Measurements from ENCODE around the gene SRA1.
"Not testable (repeated sequence)": the region's sequence is repeated elsewhere in the genome, so short reads cannot be mapped to it uniquely, and the experiment has no call there.

SRA1 gene

DNA sequence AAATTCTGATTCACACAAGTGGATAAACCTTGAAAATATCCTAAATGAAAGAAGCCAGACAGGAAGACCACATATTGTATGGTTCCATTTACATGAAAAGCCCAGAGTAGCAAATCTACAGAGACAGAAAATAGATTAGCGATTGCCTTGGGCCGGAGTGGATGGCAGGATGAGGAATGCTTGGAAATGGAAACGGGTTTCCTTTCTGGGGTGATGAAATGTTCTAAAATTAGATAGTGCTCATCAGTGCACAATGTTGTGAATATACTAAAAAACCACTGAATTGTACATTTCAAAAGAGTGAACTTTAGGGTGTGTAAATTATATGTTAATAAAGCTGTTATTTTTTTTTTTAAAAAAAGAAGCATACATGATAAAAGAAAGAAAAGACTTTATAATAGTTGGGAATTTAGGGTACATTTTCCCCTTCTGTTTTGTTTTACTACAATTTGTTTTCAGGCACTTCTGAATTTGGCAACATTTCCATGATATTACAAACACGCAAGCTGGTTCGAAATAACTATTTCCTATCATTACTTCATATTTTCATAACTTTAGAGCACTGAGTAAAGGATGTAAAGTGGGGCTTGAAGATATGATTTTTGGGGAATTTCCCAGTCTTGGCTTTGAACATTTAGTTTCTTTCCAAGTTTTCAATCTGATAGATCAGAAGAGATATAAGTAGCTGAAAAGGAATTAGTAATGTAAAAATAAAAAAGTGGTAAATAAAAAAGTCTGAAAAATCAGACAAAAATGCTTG lies 31.2 kb upstream of the SRA1 start:
- CTCF ChIA-PET: interaction anchor here (1.0 kb wide), 1 partner anchor 8 kb away, joined by 3 read pairs; no protein-coding TSS in a partner anchor
- TF ChIP-seq, protein P1, sequence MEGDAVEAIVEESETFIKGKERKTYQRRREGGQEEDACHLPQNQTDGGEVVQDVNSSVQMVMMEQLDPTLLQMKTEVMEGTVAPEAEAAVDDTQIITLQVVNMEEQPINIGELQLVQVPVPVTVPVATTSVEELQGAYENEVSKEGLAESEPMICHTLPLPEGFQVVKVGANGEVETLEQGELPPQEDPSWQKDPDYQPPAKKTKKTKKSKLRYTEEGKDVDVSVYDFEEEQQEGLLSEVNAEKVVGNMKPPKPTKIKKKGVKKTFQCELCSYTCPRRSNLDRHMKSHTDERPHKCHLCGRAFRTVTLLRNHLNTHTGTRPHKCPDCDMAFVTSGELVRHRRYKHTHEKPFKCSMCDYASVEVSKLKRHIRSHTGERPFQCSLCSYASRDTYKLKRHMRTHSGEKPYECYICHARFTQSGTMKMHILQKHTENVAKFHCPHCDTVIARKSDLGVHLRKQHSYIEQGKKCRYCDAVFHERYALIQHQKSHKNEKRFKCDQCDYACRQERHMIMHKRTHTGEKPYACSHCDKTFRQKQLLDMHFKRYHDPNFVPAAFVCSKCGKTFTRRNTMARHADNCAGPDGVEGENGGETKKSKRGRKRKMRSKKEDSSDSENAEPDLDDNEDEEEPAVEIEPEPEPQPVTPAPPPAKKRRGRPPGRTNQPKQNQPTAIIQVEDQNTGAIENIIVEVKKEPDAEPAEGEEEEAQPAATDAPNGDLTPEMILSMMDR (IDR thresholded peaks at IDR 0.05; ENCODE audit: control extremely low read depth, extremely low read depth, low read depth, missing control alignments): no peak

DNA sequence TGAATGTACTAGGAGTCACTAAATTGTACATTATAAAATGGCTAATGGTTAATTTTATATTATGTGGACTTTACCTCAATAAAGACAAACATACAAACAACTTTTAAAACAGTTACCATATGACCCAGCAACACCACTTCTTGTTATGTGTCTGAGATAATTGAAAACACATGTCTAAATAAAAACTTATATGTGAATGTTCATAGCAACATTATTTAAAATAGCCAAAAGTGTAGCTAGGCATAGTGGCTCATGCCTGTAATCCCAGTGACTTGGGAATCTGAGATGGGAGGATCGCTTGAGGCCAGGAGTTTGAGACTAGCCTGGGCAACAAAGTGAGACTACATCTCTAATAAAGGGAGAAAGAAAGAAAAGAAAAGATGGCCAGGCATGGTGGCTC lies 30.2 kb upstream of the SRA1 start:
- POLR2A ChIA-PET: no interaction called here
- CTCF ChIA-PET: no interaction called here
- DNase-seq (ENCODE audit: extremely low spot score): no peak
- TF ChIP-seq, protein P1 (IDR thresholded peaks at IDR 0.05; ENCODE audit: control extremely low read depth, extremely low read depth, low read depth, missing control alignments): no peak

More for the DNA sequence above, 31.2 kb upstream of the SRA1 start:
- no peak for DNase-seq (ENCODE audit: extremely low spot score)
- POLR2A ChIA-PET: no interaction called here

DNA sequence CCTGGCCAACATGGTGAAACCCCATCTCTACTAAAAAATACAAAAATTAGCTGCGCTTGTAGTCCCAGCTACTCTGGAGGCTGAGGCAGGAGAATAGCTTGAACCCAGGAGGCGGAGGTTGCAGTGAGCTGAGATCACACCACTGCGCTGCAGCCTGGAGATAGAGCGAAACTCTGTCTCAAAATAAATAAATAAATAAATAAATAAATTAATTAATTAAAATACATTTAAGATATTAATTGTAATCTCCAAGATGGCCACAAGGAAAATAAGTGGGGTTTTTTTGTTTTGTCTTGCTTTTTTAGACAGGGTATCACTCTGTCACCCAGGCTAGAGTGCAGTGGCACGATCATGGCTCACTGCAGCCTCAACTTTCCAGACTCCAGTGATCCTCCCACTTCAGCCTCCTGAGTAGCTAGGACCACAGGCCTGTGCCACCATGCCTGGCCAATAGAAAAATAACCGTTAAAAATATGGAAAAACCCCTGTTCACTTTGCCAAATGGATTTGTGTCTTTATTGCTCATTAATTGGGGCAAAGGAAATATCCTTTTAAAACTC lies 22.0 kb upstream of the SRA1 start:
- DNase-seq (ENCODE audit: extremely low spot score); POLR2A ChIA-PET: not testable (repeated sequence)
- CTCF ChIA-PET: interaction anchor here (1.0 kb wide), 1 partner anchor 10 kb away, joined by 3 read pairs; no protein-coding TSS in a partner anchor

DNA sequence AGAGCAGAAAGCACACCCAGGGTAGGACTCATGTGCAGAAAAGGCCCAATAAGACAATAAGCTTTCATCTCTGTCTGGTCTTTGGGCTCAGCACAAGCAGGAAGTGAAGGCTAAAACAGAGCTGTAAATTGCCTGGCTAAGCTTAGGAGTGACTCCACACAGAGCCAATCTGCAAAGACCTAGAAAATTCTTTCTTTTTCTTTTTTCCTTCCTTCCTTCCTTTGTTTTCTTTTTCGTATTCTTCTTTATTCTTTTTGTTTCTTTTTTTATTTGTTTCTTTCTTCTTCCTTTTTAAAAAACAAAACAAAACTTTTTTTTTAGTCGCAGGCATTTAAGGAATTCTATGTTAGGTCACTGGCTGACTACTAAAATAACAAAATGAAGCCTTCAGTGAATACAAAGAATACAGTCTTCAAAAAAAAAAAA lies 19.5 kb upstream of the SRA1 start:
- no peak for DNase-seq (ENCODE audit: extremely low spot score)
- ChIA-PET CTCF (interaction anchor here (2.9 to 3.4 kb wide), 2 partner anchors 10 to 57 kb away, joined by 10 to 25 read pairs; partner anchors contain the start of genes APBB3, CD14 and SLC35A4), POLR2A (no interaction called here)
- TF ChIP-seq, protein P1 (IDR thresholded peaks at IDR 0.05; ENCODE audit: control extremely low read depth, extremely low read depth, low read depth, missing control alignments): no peak

DNA sequence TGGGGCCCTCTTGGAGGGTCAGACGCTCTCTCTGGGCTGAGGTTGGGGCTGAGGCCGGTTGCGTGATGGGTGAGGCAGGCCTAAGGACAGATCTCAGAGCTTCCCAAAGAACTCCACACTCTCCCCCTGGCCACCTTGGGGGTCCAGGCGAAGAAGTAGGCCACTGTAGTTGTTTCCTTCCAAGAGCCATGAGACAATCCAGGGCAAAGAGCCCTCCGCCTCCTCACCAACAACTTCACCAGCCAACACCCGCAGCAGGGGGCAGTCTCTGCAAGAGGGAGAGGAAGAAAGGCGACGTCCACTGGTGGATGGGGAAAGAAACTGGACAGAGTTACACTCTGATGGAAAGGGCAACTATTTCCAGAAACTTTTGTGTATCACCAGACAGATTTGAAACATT lies 18.0 kb upstream of the SRA1 start:
- ChIA-PET POLR2A (interaction anchor here (0.6 kb wide), 1 partner anchor 92 kb away, joined by 7 read pairs; no protein-coding TSS in a partner anchor), CTCF (interaction anchor here (2.9 to 3.4 kb wide), 2 partner anchors 8 to 59 kb away, joined by 10 to 25 read pairs; partner anchors contain the start of genes APBB3, CD14 and SLC35A4)
- DNase-seq (ENCODE audit: extremely low spot score): no peak
- TF ChIP-seq, protein P1 (IDR thresholded peaks at IDR 0.05; ENCODE audit: control extremely low read depth, extremely low read depth, low read depth, missing control alignments): no peak

DNA sequence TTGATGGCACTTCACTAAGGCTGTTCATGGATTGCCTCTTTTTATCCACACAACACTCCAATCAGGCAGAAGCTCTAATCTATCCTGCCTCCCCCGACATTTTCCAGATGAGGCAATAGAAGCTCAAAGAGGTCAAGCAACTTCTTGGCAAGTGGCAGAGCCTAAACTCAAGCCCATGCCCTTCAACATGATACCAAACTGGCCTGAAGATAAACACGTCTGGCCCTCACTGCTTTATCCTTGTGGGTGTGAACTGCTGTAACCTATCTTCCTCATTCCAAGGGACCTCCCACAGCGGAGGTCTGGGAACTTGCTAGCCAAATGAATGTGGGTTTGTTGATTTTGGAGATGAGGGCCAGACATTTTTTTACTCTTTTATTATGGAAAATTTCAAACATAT lies 16.9 kb upstream of the SRA1 start:
- no peak for DNase-seq (ENCODE audit: extremely low spot score)
- TF ChIP-seq, protein P1 (IDR thresholded peaks at IDR 0.05; ENCODE audit: control extremely low read depth, extremely low read depth, low read depth, missing control alignments): no peak
- POLR2A ChIA-PET: no interaction called here
- CTCF ChIA-PET: no interaction called here

DNA sequence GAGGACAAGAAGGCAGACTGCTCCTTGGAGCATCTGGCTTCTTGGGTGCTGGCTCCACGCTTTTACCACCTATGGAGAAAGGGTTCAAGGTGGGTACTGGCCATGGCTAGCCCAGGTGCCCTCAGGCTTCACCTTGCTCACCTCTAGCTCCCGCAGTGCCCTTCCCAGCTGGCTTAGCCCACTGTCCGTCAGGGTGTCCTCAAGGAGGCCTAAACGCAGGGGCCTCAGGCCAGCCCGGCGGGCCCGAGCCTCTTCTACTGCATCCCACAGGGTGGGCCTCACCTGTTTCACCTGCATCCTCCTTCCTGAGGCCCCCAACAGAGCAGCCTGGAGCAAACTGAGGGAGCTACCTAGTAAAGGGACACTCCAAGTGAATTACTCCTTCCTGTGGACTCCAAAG lies 16.4 kb upstream of the SRA1 start:
- CTCF ChIA-PET: interaction anchor here (1.2 kb wide), 1 partner anchor 45 kb away, joined by 4 read pairs; no protein-coding TSS in a partner anchor
- POLR2A ChIA-PET: no interaction called here

More for the DNA sequence above, 16.4 kb upstream of the SRA1 start:
- DNase-seq (ENCODE audit: extremely low spot score): no peak
- TF ChIP-seq, protein P1 (IDR thresholded peaks at IDR 0.05; ENCODE audit: control extremely low read depth, extremely low read depth, low read depth, missing control alignments): no peak
